T-helper 1 cell treated with Interleukin-12 subunit alpha and Interleukin-12 subunit beta and Interleukin-4 antibody, amounts not matched to agents 30 μg/mL and 1 μg/mL, for 36 hours (primary cell): ENCODE results near the gene UBXN2A.
"Not testable (repeated sequence)": the region's sequence is repeated elsewhere in the genome, so short reads cannot be mapped to it uniquely, and the experiment has no call there.

Experiments used
- H3K27ac Mint-ChIP-seq: one replicate; pipeline ENCODE4 v1.8.0; 2021; ENCODE audit warnings: mild to moderate bottlenecking, mixed read lengths
- H3K27me3 Mint-ChIP-seq: one replicate; pipeline ENCODE4 v1.8.0; 2021; ENCODE audit warnings: low read depth, mixed read lengths
- H3K36me3 Mint-ChIP-seq: one replicate; pipeline ENCODE4 v1.8.0; 2021; ENCODE audit warnings: low read depth, mixed read lengths
- H3K4me1 Mint-ChIP-seq: one replicate; pipeline ENCODE4 v1.8.0; 2021; ENCODE audit warnings: low read depth, mixed read lengths
- H3K4me3 Mint-ChIP-seq: one replicate; pipeline ENCODE4 v1.8.0; 2021; ENCODE audit warnings: mild to moderate bottlenecking, moderate library complexity, mixed read lengths
- H3K9me3 Mint-ChIP-seq: one replicate; pipeline ENCODE4 v1.8.0; 2021; ENCODE audit warnings: mixed read lengths

UBXN2A gene

DNA sequence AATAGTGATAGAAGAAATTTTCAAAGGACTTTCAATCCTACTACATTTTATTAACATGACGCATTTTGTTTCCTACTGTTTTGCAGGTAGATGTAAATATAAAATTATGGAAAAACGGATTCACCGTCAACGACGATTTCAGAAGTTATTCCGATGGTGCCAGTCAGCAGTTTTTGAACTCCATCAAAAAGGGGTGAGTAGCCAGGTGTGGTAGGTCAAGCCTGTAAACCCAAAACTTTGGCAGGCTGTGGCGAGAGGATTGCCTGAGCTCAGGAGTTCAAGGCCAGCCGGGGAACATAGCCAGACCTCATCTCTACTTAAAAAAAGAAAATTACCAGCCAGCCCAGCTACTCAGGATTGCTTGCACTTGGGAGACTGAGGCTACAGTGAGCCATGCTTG is 36.6 kb downstream of the UBXN2A start:
- Mint-ChIP-seq H3K27me3 (no peaks in the 10 kb centered on the region), H3K9me3 (no peaks in the 10 kb centered on the region), H3K27ac (no peak overlapping the region), H3K36me3 (peaks cover 4% of the 10 kb centered on the region), H3K4me3 (no peak overlapping the region), H3K4me1 (no peaks in the 10 kb centered on the region)

DNA sequence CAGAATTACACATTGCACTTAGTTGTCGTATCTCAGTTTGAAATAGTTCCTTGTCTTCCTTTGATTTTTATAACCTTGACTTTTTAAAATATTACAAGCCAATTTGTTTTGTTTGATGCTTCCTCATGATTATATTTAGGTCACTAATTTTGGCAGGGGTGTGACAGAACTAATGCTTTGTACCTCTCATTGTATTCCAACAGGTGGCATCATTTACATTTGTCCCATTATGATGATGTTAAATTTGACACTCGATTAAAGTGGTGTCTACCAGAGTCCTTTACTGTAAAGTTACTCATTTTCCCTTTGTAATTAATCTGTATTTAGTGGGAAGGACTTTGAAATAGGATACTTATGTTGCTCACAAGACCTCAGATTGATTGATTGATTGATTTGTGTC is 48.1 kb downstream of the UBXN2A start:
- no peaks in the 10 kb centered on the region for H3K4me1 Mint-ChIP-seq
- H3K27me3 Mint-ChIP-seq = no peaks in the 10 kb centered on the region
- H3K36me3 Mint-ChIP-seq = peaks cover 3% of the 10 kb centered on the region
- H3K27ac Mint-ChIP-seq = no peak overlapping the region
- H3K9me3 Mint-ChIP-seq = no peaks in the 10 kb centered on the region
- no peak overlapping the region for H3K4me3 Mint-ChIP-seq

DNA sequence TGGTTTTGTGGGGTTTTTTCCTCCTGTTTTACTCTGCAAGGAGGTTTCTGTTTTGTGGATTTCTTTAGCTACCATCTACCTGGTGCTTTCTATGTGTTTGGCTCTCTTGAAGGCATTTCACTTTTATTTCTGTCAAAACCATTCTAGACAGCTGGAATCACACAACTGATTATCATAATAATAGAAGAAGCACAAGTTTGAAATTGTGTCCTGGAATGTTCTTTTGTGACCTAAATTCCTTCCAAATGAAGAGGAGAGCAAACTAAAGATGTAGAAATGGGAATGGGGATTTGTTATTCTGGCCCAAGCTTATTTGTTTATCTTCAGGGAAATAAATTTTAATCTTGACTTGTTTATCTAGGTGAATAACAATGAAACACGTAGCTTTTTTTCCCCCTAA is 52.7 kb downstream of the UBXN2A start:
- Mint-ChIP-seq H3K4me1 (no peaks in the 10 kb centered on the region), H3K36me3 (no peaks in the 10 kb centered on the region), H3K4me3 (no peak overlapping the region), H3K27ac (no peak overlapping the region), H3K27me3 (no peaks in the 10 kb centered on the region), H3K9me3 (no peaks in the 10 kb centered on the region)

DNA sequence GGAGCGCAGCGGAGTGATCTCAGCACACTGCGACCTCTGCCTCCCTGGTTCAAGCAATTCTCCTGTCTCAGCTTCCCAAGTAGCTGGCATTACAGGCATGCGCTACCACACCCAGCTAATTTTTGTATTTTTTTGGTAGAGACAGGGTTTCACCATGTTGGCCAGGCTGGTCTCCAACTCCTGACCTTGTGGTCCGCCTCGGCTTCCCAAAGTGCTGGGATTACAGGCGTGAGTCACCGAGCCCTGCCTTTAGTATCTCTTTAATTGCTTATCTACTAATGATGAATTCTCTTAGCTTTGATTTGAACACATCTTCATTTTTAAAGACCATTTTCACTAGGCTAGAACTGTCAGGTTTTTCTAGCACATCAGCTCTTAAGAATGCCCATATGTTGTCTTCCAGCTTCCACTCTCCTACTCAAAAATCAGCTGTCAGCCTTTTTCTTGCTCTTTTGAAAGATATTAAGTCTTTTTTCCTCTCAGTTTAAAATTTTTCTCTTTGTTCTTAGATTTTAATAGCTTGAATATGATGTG is 53.5 kb downstream of the UBXN2A start:
- H3K27me3 Mint-ChIP-seq = no peaks in the 10 kb centered on the region

DNA sequence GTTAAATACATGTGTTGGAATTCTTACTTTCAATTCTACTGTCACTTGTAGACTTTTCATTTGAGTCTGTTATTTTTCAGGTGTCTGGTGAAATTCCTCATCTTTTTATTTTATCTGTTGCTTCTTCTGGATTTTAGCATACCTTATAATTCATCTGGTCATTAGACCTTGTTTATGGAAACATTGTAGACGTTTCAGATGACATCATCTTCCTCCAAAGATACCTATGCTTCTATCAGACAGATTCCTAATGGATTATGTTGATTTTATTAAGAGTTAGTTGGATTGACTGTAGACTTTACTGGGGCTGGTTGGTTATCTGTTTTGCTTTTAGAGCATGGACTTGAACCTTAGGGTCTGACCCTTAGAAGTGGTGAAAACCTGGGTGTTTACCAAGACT is 54.3 kb downstream of the UBXN2A start:
- no peaks in the 10 kb centered on the region for H3K27me3 Mint-ChIP-seq
- no peaks in the 10 kb centered on the region for H3K36me3 Mint-ChIP-seq
- H3K9me3 Mint-ChIP-seq = no peaks in the 10 kb centered on the region
- H3K4me1 Mint-ChIP-seq = no peaks in the 10 kb centered on the region
- H3K4me3 Mint-ChIP-seq = no peak overlapping the region
- H3K27ac Mint-ChIP-seq = no peak overlapping the region

More for the DNA sequence above, 53.5 kb downstream of the UBXN2A start:
- Mint-ChIP-seq H3K9me3 (no peaks in the 10 kb centered on the region), H3K27ac (no peak overlapping the region), H3K4me1 (no peaks in the 10 kb centered on the region), H3K36me3 (no peaks in the 10 kb centered on the region), H3K4me3 (no peak overlapping the region)

DNA sequence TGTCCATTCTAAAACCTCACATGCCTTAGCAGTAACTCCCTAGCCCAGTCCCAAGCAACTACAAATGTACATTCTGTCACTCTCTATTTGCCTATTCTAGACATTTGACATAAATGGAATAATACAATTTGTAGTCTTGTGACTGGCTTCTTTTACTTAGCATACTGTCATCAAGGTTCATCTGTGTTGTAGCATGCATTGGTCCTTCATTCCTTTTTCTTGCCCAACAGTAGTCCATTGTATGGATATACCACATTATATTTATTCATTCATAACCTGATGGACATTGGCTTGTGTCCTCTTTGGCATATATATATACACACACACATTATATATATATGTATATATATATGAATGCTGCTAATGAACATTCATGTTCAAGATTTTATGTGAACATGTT is 67.4 kb downstream of the UBXN2A start:
- H3K36me3 Mint-ChIP-seq = no peaks in the 10 kb centered on the region
- H3K4me3 Mint-ChIP-seq = no peak overlapping the region
- no peak overlapping the region for H3K27ac Mint-ChIP-seq

DNA sequence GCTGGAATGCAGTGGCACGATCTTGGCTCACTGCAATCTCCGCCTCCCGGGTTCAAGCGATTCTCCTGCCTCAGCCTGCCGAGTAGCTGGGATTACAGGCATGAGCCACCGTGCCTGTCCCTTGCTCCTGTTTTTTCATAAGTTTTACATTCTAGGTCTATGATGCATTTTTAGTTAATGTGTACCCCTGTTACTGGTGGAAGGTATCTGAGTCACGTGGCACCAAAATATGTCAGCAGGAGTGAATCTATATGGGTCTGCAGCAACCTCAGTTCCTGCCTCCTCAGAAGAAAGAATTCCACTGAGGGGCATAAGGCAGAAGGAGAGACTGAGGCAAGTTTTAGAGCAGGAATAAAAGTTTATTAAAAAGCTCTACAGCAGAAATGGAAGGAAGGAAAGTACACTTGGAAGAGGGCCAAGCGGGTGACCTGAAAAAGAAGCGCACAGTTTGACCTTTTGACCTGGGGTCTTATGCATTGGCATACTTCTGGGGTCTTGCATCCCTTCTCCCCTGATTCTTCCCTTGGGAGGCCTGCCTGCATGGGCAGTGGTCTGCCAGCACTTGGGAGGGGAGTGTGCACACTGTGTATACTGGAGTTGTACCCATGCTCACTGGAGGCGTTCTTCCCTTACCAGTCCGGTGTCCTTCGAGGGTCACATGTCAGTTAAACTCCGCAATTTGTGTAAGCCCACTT is 68.6 kb downstream of the UBXN2A start:
- Mint-ChIP-seq H3K4me1 (peaks cover 3% of the 10 kb centered on the region), H3K9me3 (no peaks in the 10 kb centered on the region), H3K27me3 (peaks cover 51% of the 10 kb centered on the region), H3K36me3 (no peaks in the 10 kb centered on the region), H3K27ac (no peak overlapping the region), H3K4me3 (no peak overlapping the region)

More for the DNA sequence above, 67.4 kb downstream of the UBXN2A start:
- H3K27me3 Mint-ChIP-seq = peaks cover 43% of the 10 kb centered on the region
- H3K9me3 Mint-ChIP-seq = no peaks in the 10 kb centered on the region
- H3K4me1 Mint-ChIP-seq = peaks cover 3% of the 10 kb centered on the region

DNA sequence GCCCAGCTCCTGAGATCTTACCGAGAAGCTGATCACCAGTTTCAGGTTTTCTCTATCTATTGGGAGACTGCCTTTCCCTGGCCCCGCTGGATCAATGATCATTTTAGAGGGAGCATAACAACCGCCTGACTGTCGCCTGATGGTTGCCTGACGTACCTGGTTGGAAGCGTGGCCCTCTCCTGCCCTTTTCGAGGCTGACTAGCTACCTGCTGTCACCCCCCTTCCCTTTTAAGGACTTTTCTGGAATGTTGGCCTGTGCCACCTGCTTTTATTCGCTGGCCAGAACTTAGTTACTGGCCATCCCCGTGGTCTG is 69.1 kb downstream of the UBXN2A start:
- H3K9me3 Mint-ChIP-seq = no peaks in the 10 kb centered on the region
- H3K4me1 Mint-ChIP-seq = peaks cover 3% of the 10 kb centered on the region
- H3K36me3 Mint-ChIP-seq = no peaks in the 10 kb centered on the region
- H3K27me3 Mint-ChIP-seq = peaks cover 51% of the 10 kb centered on the region
- no peak overlapping the region for H3K4me3 Mint-ChIP-seq
- H3K27ac Mint-ChIP-seq = no peak overlapping the region

DNA sequence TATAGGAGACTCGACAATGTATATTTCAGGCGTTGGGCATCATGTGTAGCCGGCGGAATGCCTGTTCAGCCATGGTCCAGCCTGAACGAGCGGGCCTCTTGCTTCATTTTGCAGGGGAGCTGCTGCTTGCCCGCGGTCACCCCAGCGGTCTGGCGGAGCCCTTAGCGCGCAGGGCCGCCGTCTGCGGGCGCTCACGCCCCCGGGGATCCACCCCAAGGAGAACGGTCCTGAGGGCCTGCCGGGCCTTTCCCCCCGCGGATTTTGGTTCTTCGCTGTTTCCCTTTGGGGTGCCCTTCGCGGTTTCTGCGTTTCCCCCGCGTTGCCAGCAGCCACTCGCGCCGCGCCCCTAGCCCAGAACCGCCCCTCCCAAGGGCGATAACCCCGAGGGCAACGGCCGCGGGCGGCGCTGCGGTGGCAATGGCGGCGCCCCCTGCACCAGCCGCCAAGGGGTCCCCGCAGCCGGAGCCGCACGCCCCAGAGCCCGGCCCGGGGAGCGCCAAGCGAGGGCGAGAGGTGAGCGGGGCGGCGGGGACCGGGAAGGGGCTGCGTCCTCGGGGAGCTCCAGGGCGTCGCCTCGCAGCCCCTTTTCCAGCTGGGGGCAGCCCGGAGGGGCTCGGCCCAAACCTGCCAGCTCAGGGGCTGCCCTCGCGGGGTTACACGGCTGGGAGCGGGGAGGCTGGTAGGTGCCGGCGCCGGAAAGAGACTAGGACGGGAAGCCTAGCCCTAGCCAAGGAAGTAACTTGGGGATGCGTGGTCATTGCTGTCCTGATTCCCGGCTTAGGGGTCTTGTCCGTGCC is 69.6 kb downstream of the UBXN2A start, which contains the start of gene MFSD2B:
Gene MFSD2B (plus strand): TSS at position 406 of the 797 bp plus-strand sequence. CDS start 12 bp downstream, at position 418.
- H3K4me1 Mint-ChIP-seq = peaks cover 3% of the 10 kb centered on the region
- H3K4me3 Mint-ChIP-seq = no peak within 1 kb of the TSS
- H3K9me3 Mint-ChIP-seq = no peaks in the 10 kb centered on the region
- H3K36me3 Mint-ChIP-seq = no peaks in the 10 kb centered on the region
- no peak within 1 kb of the TSS for H3K27ac Mint-ChIP-seq
- peaks cover 51% of the 10 kb centered on the region for H3K27me3 Mint-ChIP-seq

DNA sequence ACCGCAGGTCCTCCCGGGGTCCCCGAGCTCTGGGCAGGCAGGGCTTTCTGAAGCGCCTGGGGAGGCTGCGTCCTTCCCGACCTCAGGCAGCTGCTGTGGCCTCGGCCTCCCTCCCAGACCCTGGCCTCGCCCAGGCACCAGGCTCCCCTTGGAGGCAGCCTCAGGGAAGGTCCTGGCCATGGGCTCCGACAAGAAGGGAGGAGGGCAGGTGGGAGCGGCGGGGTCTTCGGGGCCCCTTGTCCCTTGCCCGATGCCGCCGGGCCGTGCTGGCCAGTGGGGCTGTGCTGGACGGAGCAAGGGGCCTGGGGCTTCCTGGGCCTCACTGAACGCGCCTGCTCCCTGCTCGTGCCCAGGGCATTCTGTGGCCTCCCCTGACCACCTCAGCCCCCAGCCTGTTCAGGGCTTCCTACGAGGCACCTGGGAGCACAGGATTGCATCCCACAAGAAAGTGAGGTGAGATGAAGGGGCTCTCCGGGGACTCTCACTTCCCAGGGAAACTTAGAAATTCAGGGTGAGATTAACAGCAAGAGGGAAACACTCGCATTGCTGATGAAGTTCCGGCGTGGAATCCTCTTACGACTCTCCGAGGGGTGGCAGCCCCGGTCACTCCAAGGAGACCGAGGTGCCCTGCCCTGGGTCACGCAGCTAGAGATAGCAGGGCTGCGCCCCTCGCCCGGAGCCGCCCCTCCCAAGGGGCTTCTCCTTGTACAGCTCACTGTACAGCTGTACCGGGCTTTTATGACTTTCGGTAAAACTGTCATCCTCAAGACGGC is 70.4 kb downstream of the UBXN2A start:
- H3K4me3 Mint-ChIP-seq = no peak overlapping the region
- H3K9me3 Mint-ChIP-seq = no peaks in the 10 kb centered on the region
- H3K4me1 Mint-ChIP-seq = peaks cover 3% of the 10 kb centered on the region
- H3K27me3 Mint-ChIP-seq = peaks cover 51% of the 10 kb centered on the region
- no peaks in the 10 kb centered on the region for H3K36me3 Mint-ChIP-seq
- no peak overlapping the region for H3K27ac Mint-ChIP-seq

DNA sequence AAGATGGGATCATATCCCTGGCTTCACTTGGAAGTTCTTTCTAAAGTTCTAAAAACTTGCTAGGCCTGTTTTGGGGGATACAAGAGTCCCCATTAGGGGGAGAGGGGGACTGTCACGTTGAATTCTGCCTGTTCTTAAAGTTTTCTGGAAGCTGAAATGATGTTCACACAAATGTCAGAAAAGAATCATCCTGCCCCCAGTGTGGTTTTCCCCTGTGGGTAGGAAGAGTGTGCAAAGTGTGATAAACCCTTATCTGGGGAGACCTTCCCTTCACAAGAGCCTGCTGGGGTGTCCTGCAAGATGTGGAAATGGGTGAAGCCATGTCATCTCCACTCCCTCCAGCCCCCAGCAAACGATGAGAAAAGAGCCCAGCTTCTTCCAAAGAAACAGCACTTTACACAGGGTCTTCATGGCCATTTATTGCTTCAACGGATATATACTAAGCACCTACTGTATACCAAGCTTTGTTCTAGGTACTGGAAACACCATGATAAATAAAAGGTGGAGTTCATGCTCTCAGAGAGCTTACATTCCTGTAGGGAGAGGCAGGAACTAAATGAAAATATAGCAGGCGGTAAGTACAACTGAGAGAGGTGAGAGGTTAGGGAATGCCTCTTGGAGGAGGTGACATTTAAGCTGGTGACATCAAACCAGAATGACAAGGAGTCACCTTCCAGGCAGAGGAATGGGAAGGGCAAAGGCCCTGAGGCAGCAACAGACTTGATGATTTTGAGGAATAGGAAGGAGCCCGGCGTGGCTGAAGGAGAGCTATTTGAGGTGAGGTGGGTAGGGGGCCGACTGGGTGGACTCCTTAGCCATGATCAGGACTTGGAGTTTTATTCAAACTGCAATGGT is 71.2 kb downstream of the UBXN2A start:
- H3K9me3 Mint-ChIP-seq = no peaks in the 10 kb centered on the region
- peaks cover 3% of the 10 kb centered on the region for H3K4me1 Mint-ChIP-seq
- H3K36me3 Mint-ChIP-seq = no peaks in the 10 kb centered on the region
- peaks cover 51% of the 10 kb centered on the region for H3K27me3 Mint-ChIP-seq
- H3K4me3 Mint-ChIP-seq = no peak overlapping the region
- H3K27ac Mint-ChIP-seq = no peak overlapping the region

DNA sequence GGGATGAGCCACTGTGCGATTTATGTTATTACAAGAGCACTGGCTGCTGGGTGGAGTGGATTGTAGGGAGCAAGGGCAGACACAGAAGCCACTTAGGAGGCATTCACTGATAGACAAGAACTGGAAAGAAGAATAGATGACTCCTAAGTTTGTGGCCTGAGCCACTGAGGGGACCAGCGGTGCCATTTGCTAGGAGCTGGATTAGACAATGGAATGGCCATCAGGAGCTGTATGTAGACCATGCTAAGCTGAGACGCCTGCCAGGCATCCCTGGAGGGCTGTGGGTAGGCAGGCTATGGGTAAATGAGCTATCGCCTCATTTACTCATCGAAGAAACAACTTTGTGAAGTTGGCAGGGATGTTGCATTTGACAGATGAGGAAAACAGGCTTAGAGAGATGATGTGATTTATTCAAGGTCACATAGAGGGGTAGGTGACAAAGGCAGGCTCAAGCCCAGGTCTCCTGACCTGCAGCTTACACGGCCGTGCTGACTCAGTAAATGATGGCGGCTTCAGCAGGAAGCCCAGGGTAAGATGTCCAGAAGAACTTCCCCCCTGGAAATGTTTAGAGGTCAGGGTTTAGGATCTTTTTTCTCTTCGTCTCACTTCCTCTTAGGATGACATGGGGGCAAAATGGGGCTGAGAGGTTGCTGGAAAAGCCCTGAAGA is 72.4 kb downstream of the UBXN2A start:
- no peaks in the 10 kb centered on the region for H3K9me3 Mint-ChIP-seq
- H3K27ac Mint-ChIP-seq = no peak overlapping the region
- no peaks in the 10 kb centered on the region for H3K36me3 Mint-ChIP-seq
- H3K27me3 Mint-ChIP-seq = peaks cover 46% of the 10 kb centered on the region
- no peak overlapping the region for H3K4me3 Mint-ChIP-seq
- peaks cover 3% of the 10 kb centered on the region for H3K4me1 Mint-ChIP-seq

DNA sequence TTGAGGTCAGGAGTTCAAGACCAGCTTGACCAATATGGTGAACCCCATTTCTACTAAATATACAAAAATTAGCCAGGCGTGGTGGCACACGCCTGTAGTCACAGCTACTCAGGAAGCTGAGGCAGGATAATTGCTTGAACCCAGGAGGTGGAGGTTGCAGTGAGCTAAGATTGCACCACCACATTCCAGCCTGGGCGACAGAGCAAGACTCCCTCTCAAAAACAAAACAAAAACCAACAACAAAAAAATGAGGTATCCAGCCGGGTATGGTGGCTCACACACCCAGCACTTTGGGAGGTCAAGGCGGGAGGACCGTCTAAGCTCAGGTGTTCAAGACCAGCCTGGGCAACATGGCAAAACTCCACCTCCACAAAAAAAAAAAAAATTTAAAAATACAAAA is 74.6 kb downstream of the UBXN2A start:
- not testable (repeated sequence) for H3K36me3 Mint-ChIP-seq, H3K4me1 Mint-ChIP-seq, H3K9me3 Mint-ChIP-seq, H3K4me3 Mint-ChIP-seq, H3K27ac Mint-ChIP-seq
- peaks cover 30% of the 10 kb centered on the region for H3K27me3 Mint-ChIP-seq
